ENCODE results near the gene VCAN. TPM values are rescaled to one million over a fixed set of nuclear protein-coding genes. Genes with fewer than 3 reads are reported as not detected.

Gene VCAN
- total and polyA plus RNA-seq, 2 of the 8 experiments (the other 6 are each of a cell fraction or from before 2014, with no cell fraction given), result 146 to 404 TPM

- H3K4me1 ChIP-seq (replicated peaks in 1 of 4; ENCODE audit: control insufficient read depth in 3 of 4, insufficient read depth in 4 of 4, low read length in 3 of 4), result peaks cover 0 to 10% (median 1%) of the 10 kb centered on the region in 4 experiments; a peak in 3 of 7 replicates
- CTCF ChIA-PET (ENCODE audit: partially characterized antibody), result interaction anchor here (0.5 to 1.6 kb wide), 4 partner anchors 9 to 1144 kb away, joined by 3 to 6 read pairs (median 4); no protein-coding TSS in a partner anchor
- H4K5ac ChIP-seq (ENCODE audit: insufficient read length, low read depth, low read length), result no peak overlapping the region
- H2BK15ac ChIP-seq (ENCODE audit: low read length), result no peak overlapping the region
- FAIRE-seq (peak; percentile 58), DNase-seq (ENCODE audit: low read depth in 1 of 2, low spot score in 2 of 2) (no peak)
- 76% methylated on average over 2 of the region's 2 CpGs; no CpG with 5 or more reads in 1 of the 2 experiments for WGBS, 2 experiments (ENCODE audit: extremely low coverage in 1 of 2, insufficient coverage in 1 of 2, insufficient read length in 1 of 2, insufficient replicate concordance in 2 of 2, low coverage in 1 of 2, low lambda C conversion rate in 2 of 2, missing lambda C conversion rate in 1 of 2)
- no peak overlapping the region for H2BK20ac ChIP-seq (ENCODE audit: low read length)
- H3K4me2 ChIP-seq (ENCODE audit: insufficient read depth in 1 of 2, low read depth in 2 of 2, low read length in 2 of 2), result 0 out of 4 replicates have a peak overlapping the region, but pooled peaks of 1 of the 2 experiments have one; percentile 14
- H3K79me2 ChIP-seq (ENCODE audit: control insufficient read depth in 1 of 2, insufficient read depth in 2 of 2, low read length in 2 of 2), result peaks cover 0 to 32% of the 10 kb centered on the region in 2 experiments; a peak in 2 of 4 replicates
- H3K23ac ChIP-seq (ENCODE audit: insufficient read length), result no peak overlapping the region
- no peak overlapping the region for H3K14ac ChIP-seq (ENCODE audit: insufficient read length)
- H4K20me1 ChIP-seq (replicated peaks in 1 of 2; ENCODE audit: control insufficient read depth in 1 of 2, insufficient read depth in 2 of 2, low read length in 2 of 2), result no peaks in the 10 kb centered on the region
- POLR2A ChIA-PET (ENCODE audit: partially characterized antibody), result interaction anchor here (1.3 kb wide), 2 partner anchors 8 to 9 kb away, joined by 3 to 6 read pairs; no protein-coding TSS in a partner anchor
- H2BK5ac ChIP-seq (ENCODE audit: low read depth, low read length), result 0 out of 2 replicates have a peak overlapping the region, but pooled peaks have one; percentile 30
- H4K91ac ChIP-seq (replicated peaks; ENCODE audit: insufficient read length, low read length), result no peak overlapping the region
- no peak overlapping the region for H2AK5ac ChIP-seq (ENCODE audit: low read depth, low read length)
- no peak overlapping the region for H3K27ac ChIP-seq (ENCODE audit: low read depth, low read length)
- no peaks in the 10 kb centered on the region for H3K9me3 ChIP-seq (ENCODE audit: insufficient read depth in 2 of 2, low read depth in 1 of 2, low read length in 1 of 2)
- H3K79me1 ChIP-seq (ENCODE audit: low read depth, low read length), result peaks cover 2% of the 10 kb centered on the region; the same call in 1 of the 2 replicates
- no peaks in the 10 kb centered on the region for H3K23me2 ChIP-seq (ENCODE audit: low read depth, low read length)
- no peak overlapping the region for H4K8ac ChIP-seq (ENCODE audit: extremely low read depth, insufficient read depth, low read length)
- no peak overlapping the region for H3K9ac ChIP-seq (replicated peaks in 1 of 4; ENCODE audit: extremely low read depth in 1 of 4, low read depth in 3 of 4, low read length in 3 of 4)
- H3K4ac ChIP-seq (replicated peaks; ENCODE audit: insufficient read length, low read depth, low read length), result no peak overlapping the region
- H2BK12ac ChIP-seq (ENCODE audit: low read depth, low read length), result no peak overlapping the region
- no peak overlapping the region for H2BK120ac ChIP-seq (replicated peaks; ENCODE audit: low read depth, low read length)
- no peaks in the 10 kb centered on the region for H3K27me3 ChIP-seq (replicated peaks in 1 of 4; ENCODE audit: control insufficient read depth in 3 of 4, extremely low read depth in 1 of 4, insufficient read depth in 3 of 4, low read length in 3 of 4)
- no peak overlapping the region for H2AFZ ChIP-seq (ENCODE audit: low read length)
- no peak overlapping the region for H3K4me3 ChIP-seq (ENCODE audit: extremely low read depth in 1 of 4, insufficient read depth in 2 of 4, low read depth in 3 of 4, low read length in 4 of 4)
- peaks cover 8 to 85% (median 38%) of the 10 kb centered on the region in 4 experiments; a peak in 7 of 8 replicates for H3K36me3 ChIP-seq (ENCODE audit: control insufficient read depth in 2 of 4, insufficient read depth in 4 of 4, low read length in 3 of 4)
- no peak overlapping the region for H3K18ac ChIP-seq (ENCODE audit: extremely low read depth, low read length)
- H3K56ac ChIP-seq (replicated peaks; ENCODE audit: insufficient read length, low read depth, low read length), result no peak overlapping the region
- TF ChIP-seq ASH2L (IDR thresholded peaks at IDR 0.05; ENCODE audit: low read length) (no peak), CREB1 (IDR thresholded peaks at IDR 0.05) (no peak), SP1 (IDR thresholded peaks at IDR 0.05; ENCODE audit: low read depth, low read length) (no peak), BACH1 (IDR thresholded peaks at IDR 0.05; ENCODE audit: low read length) (no peak), CEBPB (IDR thresholded peaks at IDR 0.05; ENCODE audit: low read depth, low read length) (no peak), RAD21 (IDR thresholded peaks at IDR 0.05 in 1 of 2, conservative IDR thresholded peaks at IDR 0.05 in 1 of 2; ENCODE audit: low read depth in 2 of 2, low read length in 2 of 2) (no peak), SIX5 (IDR thresholded peaks at IDR 0.05; ENCODE audit: low read depth, low read length) (no peak), RFX5 (IDR thresholded peaks at IDR 0.05; ENCODE audit: borderline replicate concordance, low read depth, low read length) (no peak), NANOG (IDR thresholded peaks at IDR 0.05; ENCODE audit: insufficient read depth, low read depth, low read length, poor library complexity, severe bottlenecking) (no peak), SIN3A (conservative IDR thresholded peaks at IDR 0.05 in 1 of 2, IDR thresholded peaks at IDR 0.05 in 1 of 2; ENCODE audit: low read depth in 1 of 2, low read length in 2 of 2) (no peak), GTF2F1 (IDR thresholded peaks at IDR 0.05; ENCODE audit: borderline replicate concordance, low read depth, low read length) (no peak), SRF (IDR thresholded peaks at IDR 0.05; ENCODE audit: low read depth, low read length) (no peak), BRCA1 (IDR thresholded peaks at IDR 0.05; ENCODE audit: low read depth, low read length) (no peak), KDM5A (IDR thresholded peaks at IDR 0.05; ENCODE audit: low read length) (no peak)
Measured at GRCh38 chr5:83494087-83494620, 22.6 kb downstream of the VCAN start.

Measured in H1 (cell line).